ENCODE measurements around the gene TUFM.
"Not testable (repeated sequence)": the region's sequence is repeated elsewhere in the genome, so short reads cannot be mapped to it uniquely, and the experiment has no call there.

Gene TUFM

DNA sequence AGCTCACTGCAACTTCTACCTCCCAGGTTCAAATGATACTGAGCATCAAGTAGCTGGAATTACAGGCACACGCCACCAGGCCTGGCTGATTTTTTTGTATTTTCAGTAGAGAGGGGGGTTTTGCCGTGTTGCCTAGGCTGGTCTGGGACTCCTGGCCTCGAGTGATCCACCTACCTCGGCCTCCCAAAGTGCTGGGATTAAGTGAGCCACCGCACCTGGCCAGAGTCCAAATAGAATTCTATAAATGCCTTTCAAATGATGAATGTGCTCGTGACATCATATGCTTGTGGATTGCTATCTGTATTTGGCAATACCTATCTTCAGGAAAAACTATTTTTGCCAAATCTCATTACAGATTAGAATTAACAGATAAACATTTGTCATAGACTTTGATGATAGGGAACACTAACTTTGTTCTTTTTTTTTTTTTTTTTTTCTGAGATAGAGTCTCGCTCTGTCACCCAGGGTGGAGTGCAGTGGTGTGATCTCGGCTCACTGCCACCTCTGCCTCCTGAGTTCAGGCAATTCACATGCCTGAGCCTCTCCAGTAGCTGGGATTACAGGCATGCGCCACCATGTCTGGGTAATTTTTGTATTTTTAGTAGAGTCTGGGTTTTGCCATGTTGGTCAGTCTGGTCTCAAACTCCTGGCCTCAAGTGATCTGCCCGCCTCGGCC, 38.6 kb downstream of the TUFM start:
- not testable (repeated sequence) for DNase-seq (ENCODE audit: extremely low read depth in 1 of 2, low read depth in 1 of 2)

DNA sequence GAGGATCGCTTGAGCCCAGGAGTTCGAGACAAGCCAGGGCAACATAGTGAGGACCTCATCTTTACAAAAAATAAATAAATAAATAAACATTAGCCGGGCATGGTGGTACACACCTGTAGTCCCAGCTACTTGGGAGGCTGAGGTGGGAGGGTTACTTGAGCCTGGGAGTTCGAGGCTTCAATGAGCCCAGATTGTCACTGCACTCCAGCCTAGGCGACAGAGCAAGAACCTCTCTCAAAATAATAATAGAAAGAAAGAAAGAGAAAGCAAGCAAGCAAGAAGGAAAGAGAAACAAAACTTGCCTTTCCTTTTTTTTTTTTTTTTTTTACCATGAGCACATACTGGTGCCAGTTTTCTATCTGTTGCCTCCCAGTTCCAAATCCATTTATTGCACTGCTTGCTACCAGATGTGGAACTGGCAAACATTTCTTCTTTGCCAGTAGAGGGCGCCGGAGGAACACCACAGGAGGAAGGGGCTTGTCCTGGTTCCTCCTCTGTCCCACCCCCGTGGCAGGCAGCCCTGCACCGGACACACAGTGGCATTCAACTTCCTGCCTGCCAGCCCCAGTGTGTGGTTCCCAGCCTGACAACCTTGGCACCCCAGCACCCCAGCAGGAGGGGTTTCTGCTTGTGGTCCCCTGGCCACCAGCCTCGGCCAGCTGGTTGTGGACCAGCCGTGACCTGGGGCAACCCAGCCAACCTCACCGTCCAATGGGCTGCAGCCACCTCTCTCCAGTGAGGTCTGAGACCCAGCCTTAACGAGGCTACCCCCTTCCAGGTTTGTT, 43.7 kb downstream of the TUFM start:
- peak; percentile 28 to 44 for DNase-seq (ENCODE audit: extremely low read depth in 1 of 2, low read depth in 1 of 2)
